ENCODE data around the gene ASIC1.
"Not testable (repeated sequence)": the region's sequence is repeated elsewhere in the genome, so short reads cannot be mapped to it uniquely, and the experiment has no call there.

Gene ASIC1

DNA sequence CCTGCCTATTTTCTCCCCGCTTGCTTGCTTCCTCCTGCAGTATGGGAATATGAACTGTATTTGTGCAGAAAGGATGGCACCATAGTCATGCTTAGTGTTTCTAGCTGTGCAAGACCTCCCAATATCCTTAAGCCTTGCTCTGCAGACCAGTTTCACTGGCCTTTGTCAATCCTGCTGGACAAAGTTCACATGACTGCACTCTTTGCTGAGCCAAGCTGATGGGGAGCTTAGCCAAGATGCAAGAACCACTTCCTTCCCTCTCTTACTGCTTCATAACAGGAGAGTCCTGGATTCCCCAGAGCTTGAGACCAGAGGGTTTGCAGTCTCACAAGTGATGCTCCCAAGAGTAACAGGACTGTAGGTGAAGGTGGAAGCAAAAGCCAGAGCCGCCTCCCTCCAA, 3.8 kb downstream of the ASIC1 start:
- DNase-seq (ENCODE audit: low read depth in 2 of 2) = no peak

GRCh38 chr12:50061946-50062686, 4.7 kb downstream of the ASIC1 start:
- DNase-seq (ENCODE audit: low read depth in 2 of 2) = no peak

DNA sequence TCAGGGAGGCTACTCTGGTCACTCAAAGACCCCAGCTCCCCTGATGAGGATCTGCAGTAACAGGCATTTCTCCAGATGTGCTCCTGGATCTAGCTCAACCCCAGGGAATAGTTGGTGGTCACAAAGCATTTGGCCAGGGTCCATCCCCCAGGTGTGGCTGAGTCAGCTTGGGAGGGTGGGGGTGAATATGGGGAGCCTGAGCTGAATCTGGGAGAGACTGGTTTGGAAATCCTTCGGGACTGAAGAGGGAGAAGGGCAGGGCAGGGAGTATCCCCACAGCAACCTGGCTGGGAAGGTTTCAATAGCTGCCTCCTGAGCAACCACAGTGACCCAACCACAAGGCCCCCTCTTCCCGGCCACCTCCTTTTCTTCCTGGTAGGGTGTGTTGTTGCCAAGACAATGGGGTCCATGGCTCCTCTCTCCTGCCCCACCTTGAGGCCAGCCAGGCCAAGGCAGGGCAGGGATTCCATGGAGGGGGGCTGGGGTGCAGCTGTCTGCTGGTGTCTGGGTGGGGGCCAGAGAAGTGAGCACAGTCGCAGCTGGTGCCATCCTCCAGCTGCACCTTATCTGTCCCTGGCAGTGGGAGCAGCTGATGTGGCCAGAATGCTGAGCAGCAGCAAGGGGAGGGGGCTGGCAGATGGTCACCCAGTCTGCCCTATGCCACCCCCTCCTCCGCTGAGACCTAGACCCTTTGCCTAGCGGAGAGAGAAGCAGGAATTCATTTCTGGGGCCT, 5.5 kb downstream of the ASIC1 start:
- DNase-seq (ENCODE audit: low read depth in 2 of 2) = no peak

DNA sequence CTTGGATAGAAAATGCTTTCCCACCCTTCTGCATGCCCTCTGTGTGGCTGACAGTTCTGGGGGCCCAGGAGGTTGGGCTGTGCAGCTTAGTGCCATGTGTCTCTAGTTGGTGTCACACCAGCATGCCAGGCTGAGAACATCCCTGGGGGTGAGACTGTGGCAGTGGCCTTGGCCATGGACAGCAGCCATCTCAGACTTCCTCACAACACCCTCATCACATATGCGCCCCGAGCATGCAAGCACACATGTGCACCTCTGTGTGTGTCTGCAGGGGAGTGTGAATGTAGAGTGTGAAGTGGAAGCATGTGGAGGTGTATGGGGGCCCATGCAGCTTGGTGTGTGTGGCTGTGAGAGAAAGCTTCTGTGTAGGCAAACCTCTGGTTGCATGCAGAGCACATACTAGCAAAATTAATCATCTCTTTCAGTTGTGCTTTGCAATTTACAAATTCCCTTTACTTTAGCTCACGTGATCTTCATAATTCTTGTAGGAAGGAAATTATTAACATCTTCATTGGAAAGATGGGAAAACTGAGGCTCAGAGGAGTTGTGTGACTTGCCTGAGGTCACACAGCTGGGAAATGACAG, 8.4 kb downstream of the ASIC1 start:
- DNase-seq (ENCODE audit: low read depth in 2 of 2) = no peak

DNA sequence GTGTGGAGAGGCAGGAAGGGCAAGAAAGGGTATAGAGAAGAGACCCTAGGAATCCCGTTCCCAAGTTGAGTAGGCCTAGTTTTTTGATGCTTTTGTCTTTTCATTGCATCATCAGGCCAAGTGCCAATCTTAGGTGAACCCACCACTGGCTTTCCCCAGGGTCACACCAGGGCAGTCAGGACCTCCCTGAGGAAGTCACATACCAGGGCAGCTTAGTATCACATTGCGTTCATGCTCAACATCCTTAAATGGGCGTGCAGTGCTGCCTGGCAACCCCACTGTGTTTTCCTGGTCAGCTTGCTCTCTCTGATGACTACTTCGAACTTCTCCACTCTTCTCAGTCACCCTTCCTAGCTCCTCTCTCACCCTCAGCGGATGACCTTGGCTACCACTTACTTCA, 9.0 kb downstream of the ASIC1 start:
- DNase-seq (ENCODE audit: low read depth in 2 of 2) = no peak

DNA sequence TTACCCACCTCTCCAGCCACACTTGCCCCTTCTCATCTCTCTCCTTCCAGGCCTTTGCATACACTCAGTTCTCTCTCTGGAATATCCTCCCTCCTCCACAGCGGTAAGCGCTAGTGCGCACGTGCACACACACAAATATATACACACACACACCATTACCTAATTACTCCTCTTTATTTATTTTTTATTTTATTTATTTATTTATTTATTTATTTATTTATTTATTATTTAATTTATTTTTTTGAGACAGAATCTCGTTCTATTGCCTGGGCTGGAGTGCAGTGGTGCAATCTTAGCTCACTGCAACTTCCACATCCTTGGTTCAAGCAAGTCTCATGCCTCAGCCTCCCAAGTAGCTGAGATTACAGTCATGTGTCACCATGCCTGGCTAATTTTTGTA, 11.7 kb downstream of the ASIC1 start:
- no peak for DNase-seq (ENCODE audit: low read depth in 2 of 2)

DNA sequence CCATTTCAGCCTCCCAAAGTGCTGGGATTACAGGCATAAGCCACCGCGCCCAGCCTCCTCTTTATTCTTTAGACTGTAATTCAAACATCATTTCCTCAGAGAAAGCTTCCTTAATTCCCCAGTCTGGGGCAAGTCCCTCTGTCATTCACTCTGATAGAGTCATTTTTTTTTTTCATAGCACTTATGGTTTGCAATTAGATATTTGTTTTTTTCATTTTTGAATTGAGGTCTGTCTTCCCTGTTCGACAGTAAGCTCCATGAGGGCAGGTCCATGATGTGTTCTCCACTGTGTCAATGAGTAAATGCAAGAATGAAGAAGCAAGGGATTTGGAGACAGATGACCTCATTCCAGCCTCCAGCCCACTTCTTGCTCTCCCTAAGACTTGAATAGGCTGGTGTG, 12.1 kb downstream of the ASIC1 start:
- no peak for DNase-seq (ENCODE audit: low read depth in 2 of 2)

- DNase-seq (ENCODE audit: low read depth in 2 of 2) = peak in 1 of 2 donors; percentile 46
Measured at GRCh38 chr12:50070314-50071060, 13.1 kb downstream of the ASIC1 start.

- DNase-seq (ENCODE audit: low read depth in 2 of 2) = no peak
Measured at GRCh38 chr12:50072198-50072907, 15.0 kb downstream of the ASIC1 start.

GRCh38 chr12:50073206-50073605, 15.8 kb downstream of the ASIC1 start:
- DNase-seq (ENCODE audit: low read depth in 2 of 2) = no peak

- DNase-seq (ENCODE audit: low read depth in 2 of 2) = no peak
Measured at GRCh38 chr12:50073712-50074111, 16.3 kb downstream of the ASIC1 start.

- DNase-seq (ENCODE audit: low read depth in 2 of 2) = peak; percentile 60 to 74
Measured at GRCh38 chr12:50074936-50075807, 17.8 kb downstream of the ASIC1 start.

- no peak for DNase-seq (ENCODE audit: low read depth in 2 of 2)
Measured at GRCh38 chr12:50075808-50076170, 18.4 kb downstream of the ASIC1 start.

- no peak for DNase-seq (ENCODE audit: low read depth in 2 of 2)
Measured at GRCh38 chr12:50077099-50077498, 19.7 kb downstream of the ASIC1 start.

- no peak for DNase-seq (ENCODE audit: low read depth in 2 of 2)
Measured at GRCh38 chr12:50078281-50078680, 20.9 kb downstream of the ASIC1 start.

GRCh38 chr12:50079771-50080170, 22.4 kb downstream of the ASIC1 start:
- no peak for DNase-seq (ENCODE audit: low read depth in 2 of 2)

GRCh38 chr12:50081096-50081808, 23.9 kb downstream of the ASIC1 start:
- no peak for DNase-seq (ENCODE audit: low read depth in 2 of 2)

- DNase-seq (ENCODE audit: low read depth in 2 of 2) = no peak
Measured at GRCh38 chr12:50082644-50083043, 25.2 kb downstream of the ASIC1 start.

DNA sequence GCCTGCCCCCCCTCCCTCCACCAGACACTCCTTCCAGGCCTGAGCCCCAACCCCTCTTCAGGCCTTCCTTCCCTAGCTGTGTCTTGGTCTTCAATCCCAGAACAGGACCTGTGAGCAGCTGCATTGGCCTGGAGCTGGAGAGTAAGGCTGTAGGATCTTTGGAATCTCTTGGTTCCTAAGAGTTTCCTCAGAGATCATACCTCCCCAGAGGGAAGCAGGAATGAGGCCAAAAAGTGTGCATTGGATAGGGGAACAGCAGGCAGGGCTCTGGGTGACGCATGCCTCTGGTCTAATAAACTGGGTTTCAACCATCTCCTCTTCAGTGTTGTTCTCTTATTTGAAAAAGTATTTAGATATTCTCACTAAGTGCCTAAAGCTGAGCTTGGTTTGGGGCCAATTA, 25.9 kb downstream of the ASIC1 start:
- DNase-seq (ENCODE audit: low read depth in 2 of 2) = no peak

- DNase-seq (ENCODE audit: low read depth in 2 of 2) = not testable (repeated sequence)
Measured at GRCh38 chr12:50084409-50084774, 27.0 kb downstream of the ASIC1 start.

Measured in stimulated activated CD4-positive, alpha-beta T cell treated with anti-CD3 and anti-CD28 coated beads, Interleukin-1b, Interleukin-23, amount 100 ng/mL, for 1 hour (primary cell).